ENCODE data around the gene ZBED4. TPM values are rescaled to one million over a fixed set of nuclear protein-coding genes. Genes with fewer than 3 reads are reported as not detected.
A peak's percentile ranks its signal among the peaks of the same experiment; 100 is the strongest.

The ZBED4 gene
- total and polyA plus RNA-seq, 2 experiments from 2014 or later: 8.5 to 31.9 TPM

DNA sequence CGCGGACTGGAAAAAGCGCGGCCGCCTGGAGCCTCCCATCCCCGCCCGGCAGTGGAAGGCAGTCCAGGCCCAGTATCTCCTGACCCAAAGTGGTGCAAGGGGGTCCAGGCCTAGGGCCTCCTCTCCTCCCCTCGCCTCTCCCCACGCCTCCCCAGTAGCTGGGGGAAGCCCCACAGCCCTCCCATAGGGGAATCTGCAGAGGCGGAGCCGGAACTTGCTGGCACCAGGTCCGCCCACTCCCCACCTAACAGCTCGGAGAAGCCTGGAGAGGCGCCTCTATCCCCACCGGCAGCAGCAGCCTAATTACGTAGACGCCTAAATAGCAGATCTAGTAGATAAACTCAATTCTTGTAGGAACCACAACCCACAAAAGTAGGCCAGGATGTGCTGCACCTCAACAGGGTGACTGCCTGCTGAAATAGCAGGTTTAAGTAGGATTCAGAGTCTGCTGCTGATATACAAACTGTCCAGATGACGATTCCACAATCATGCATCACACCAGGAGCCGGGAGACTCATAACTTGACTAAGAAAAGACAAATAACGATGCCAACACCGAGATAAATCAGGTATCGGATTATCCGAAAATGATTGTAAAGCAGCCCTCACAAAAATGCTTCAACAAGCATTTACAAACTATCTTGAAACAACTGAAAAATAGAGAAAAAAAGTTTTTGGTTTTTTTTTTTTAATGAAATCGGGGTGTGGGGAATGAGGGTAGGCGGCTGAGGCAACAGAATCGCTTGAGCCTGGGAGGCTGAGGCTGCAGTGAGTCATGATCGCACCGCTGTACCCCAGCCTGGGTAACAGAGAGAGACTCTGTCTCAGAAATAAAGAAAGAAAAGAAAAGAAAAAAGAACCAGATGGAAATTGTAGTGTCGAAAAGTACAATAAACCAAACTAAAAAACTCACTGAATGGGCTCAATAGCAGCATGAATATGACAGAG is 14.6 kb upstream of the ZBED4 start:
- Mint-ChIP-seq H3K27ac (0 out of 2 replicates have a peak overlapping the region, but pooled peaks have one; percentile 72), H3K4me3 (peak overlapping the region; percentile 62), H3K9me3 (no peaks in the 10 kb centered on the region), H3K4me1 (peaks cover 7% of the 10 kb centered on the region; the same call in 2 of the 3 replicates), H3K27me3 (ENCODE audit: insufficient read depth, low read depth, poor library complexity) (peaks cover 10% of the 10 kb centered on the region), H3K36me3 (ENCODE audit: low read depth) (no peaks in the 10 kb centered on the region)
- Histone ChIP-seq H3K4me1 (ENCODE audit: insufficient read depth) (peaks cover 12% of the 10 kb centered on the region), H3K9me2 (ENCODE audit: insufficient read depth) (no peaks in the 10 kb centered on the region), H3K27me3 (ENCODE audit: insufficient read depth) (peaks cover 9% of the 10 kb centered on the region; the same call in 1 of the 2 replicates), H3K4me3 (peak overlapping the region; percentile 42), H3K27ac (ENCODE audit: low read depth) (no peak overlapping the region), H4K20me1 (replicated peaks; ENCODE audit: insufficient read depth) (no peaks in the 10 kb centered on the region), H3K79me2 (replicated peaks; ENCODE audit: insufficient read depth) (no peaks in the 10 kb centered on the region), H3K36me3 (ENCODE audit: insufficient read depth) (no peaks in the 10 kb centered on the region), H3K4me2 (peak overlapping the region; percentile 76), H2AFZ (peak overlapping the region; percentile 93), H3F3A (replicated peaks; ENCODE audit: low read depth) (no peaks in the 10 kb centered on the region; the same call in 1 of the 2 replicates)
- TF ChIP-seq NANOG (IDR thresholded peaks at IDR 0.05; ENCODE audit: borderline replicate concordance) (no peak), POLR2AphosphoS5 (IDR thresholded peaks at IDR 0.05; ENCODE audit: low read depth) (peak; percentile 38; the same call in 1 of the 2 replicates), CREB1 (CRISPR knock-in tag; IDR thresholded peaks at IDR 0.05; ENCODE audit: low read depth) (no peak), STAT1 (IDR thresholded peaks at IDR 0.05; ENCODE audit: unreplicated experiment) (no peak), JUNB (IDR thresholded peaks at IDR 0.05; ENCODE audit: unreplicated experiment) (no peak), EZH2phosphoT487 (IDR thresholded peaks at IDR 0.05; ENCODE audit: unreplicated experiment) (no peak)
- ATAC-seq (peak; percentile 99), DNase-seq (ENCODE audit: low spot score) (peak; percentile 77)

- H3K4me1 ChIP-seq (ENCODE audit: insufficient read depth): 0 out of 2 replicates have a peak, but pooled peaks cover 5% of the 10 kb centered on the region
- Mint-ChIP-seq H3K4me1 (no peaks in the 10 kb centered on the region), H3K36me3 (ENCODE audit: low read depth) (no peaks in the 10 kb centered on the region), H3K9me3 (no peaks in the 10 kb centered on the region), H3K27ac (no peak overlapping the region), H3K27me3 (ENCODE audit: insufficient read depth, low read depth, poor library complexity) (peaks cover 47% of the 10 kb centered on the region), H3K4me3 (no peak overlapping the region)
- ATAC-seq: no peak
- no peak overlapping the region; the same call in 1 of the 2 replicates for H2AFZ ChIP-seq
- H3F3A ChIP-seq (replicated peaks; ENCODE audit: low read depth): no peaks in the 10 kb centered on the region
- no peaks in the 10 kb centered on the region for H3K9me2 ChIP-seq (ENCODE audit: insufficient read depth)
- H3K36me3 ChIP-seq (ENCODE audit: insufficient read depth): no peaks in the 10 kb centered on the region
- H3K27me3 ChIP-seq (ENCODE audit: insufficient read depth): peaks cover 71% of the 10 kb centered on the region
- no peak overlapping the region for H3K4me3 ChIP-seq
- H3K4me2 ChIP-seq: no peak overlapping the region
- no peaks in the 10 kb centered on the region for H3K79me2 ChIP-seq (replicated peaks; ENCODE audit: insufficient read depth)
- no peak overlapping the region for H3K27ac ChIP-seq (ENCODE audit: low read depth)
- no peaks in the 10 kb centered on the region for H4K20me1 ChIP-seq (replicated peaks; ENCODE audit: insufficient read depth)
- no peak for DNase-seq (ENCODE audit: low spot score)
- TF ChIP-seq ZNF114 (CRISPR knock-in tag; IDR thresholded peaks at IDR 0.05): no peak
- no peak for TF ChIP-seq CREB1 (CRISPR knock-in tag; IDR thresholded peaks at IDR 0.05; ENCODE audit: low read depth)
- no peak for TF ChIP-seq STAT1 (IDR thresholded peaks at IDR 0.05; ENCODE audit: unreplicated experiment)
- TF ChIP-seq ZNF331 (CRISPR knock-in tag; IDR thresholded peaks at IDR 0.05; ENCODE audit: low read depth): no peak
- no peak for TF ChIP-seq ZNF462 (CRISPR knock-in tag; IDR thresholded peaks at IDR 0.05)
- no peak for TF ChIP-seq ETS1 (IDR thresholded peaks at IDR 0.05)
- no peak for TF ChIP-seq POLR2AphosphoS5 (IDR thresholded peaks at IDR 0.05; ENCODE audit: low read depth)
These were observed 8.4 kb upstream of the ZBED4 start for GRCh38 chr22:49845241-49845640.
